NOMO-1 treated with dmso at 0.1 percent for 144 hours (cell line): ENCODE results near the gene SNCAIP.

Source experiments
- DNase-seq: peaks from one replicate; lab custom pipeline; 2025; ENCODE audit not compliant: unreplicated experiment; lab: John Stamatoyannopoulos, UW

Gene SNCAIP

GRCh38 chr5:122493091-122494021 lies 181.3 kb downstream of the SNCAIP start:
- no peak for DNase-seq

- no peak for DNase-seq
Observed at GRCh38 chr5:122494109-122494508, 182.1 kb downstream of the SNCAIP start.

DNA sequence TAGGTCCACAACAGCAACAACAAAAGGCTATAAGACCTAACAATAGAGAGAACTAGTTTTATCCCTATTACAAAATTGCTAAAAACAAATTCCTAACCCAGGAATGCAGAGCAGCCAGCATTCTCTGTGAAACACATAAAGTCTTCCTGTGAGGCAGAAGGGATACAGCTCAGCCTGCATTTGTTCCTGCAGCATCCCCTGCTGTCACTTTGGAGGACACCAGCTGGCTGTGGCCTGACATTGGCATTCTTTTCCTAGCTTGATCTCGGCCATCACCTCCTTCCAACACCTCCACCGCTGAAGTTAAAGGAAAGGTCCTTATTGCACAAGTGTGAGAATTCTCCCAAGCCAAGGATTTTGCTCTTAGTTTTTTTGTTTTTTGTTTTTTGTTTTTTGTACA lies 186.1 kb downstream of the SNCAIP start:
- DNase-seq, result no peak

GRCh38 chr5:122499585-122499984 lies 187.5 kb downstream of the SNCAIP start:
- DNase-seq, result no peak

- no peak for DNase-seq
Observed at GRCh38 chr5:122500245-122501088, 188.4 kb downstream of the SNCAIP start.

GRCh38 chr5:122501089-122501435 lies 189.0 kb downstream of the SNCAIP start:
- DNase-seq, result no peak

GRCh38 chr5:122507045-122507444 lies 195.0 kb downstream of the SNCAIP start:
- DNase-seq, result no peak

DNA sequence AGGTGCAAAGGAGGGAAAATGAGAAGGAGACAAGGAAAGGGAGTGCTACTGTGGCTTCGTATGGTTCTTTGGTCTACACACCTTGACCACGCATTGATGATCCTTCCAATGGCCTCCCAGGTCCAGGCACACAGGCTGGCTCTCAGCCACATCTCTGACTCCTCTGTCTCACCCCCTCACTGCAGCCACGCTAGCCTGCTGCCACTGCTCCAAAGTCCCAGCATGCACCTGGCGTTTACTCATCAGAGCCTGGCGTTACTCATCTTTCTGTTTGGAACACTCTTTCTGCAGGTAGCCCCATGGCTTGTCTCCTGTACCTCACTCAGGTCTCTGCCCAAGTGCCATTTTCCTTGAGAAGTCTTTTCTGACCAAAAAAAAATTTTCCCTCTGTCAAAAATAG lies 195.5 kb downstream of the SNCAIP start:
- DNase-seq, result no peak

GRCh38 chr5:122508623-122509022 lies 196.6 kb downstream of the SNCAIP start:
- no peak for DNase-seq
